Measurements from ENCODE around the gene NPNT. TPM values are rescaled to one million over a fixed set of nuclear protein-coding genes. Genes with fewer than 3 reads are reported as not detected.
"Not testable (repeated sequence)": the region's sequence is repeated elsewhere in the genome, so short reads cannot be mapped to it uniquely, and the experiment has no call there.

The NPNT gene
- total RNA-seq = 10 to 100 TPM in 1 of 4 donors, 1 to 10 TPM in 3; 3.8 to 12.4 (median 6.9) TPM

GRCh38 chr4:105894660-105895582 lies at the start of gene NPNT:
NPNT (plus strand) TSS chr4:105895471; CDS start chr4:105895653, 182 bp downstream.
- 1 to 3% methylated on average over 17 to 20 of the region's 56 CpGs for WGBS, 2 donors
- H3K4me3 ChIP-seq (ENCODE audit: low read depth, poor library complexity, severe bottlenecking) = peak within 1 kb of the TSS; percentile 46
- TF ChIP-seq CTCF (IDR thresholded peaks at IDR 0.05) (no peak), POLR2A (IDR thresholded peaks at IDR 0.05) (no peak)
- no peak for DNase-seq (ENCODE audit: low spot score in 2 of 2)
- intact Hi-C loops (cut with DNase I; ENCODE audit: low total_unique reads) = no loop called here

- intact Hi-C loops (cut with DNase I; ENCODE audit: low total_unique reads) = no loop called here
- WGBS, 2 donors = 71 to 72% methylated on average over 3 of the region's 3 CpGs
- no peak overlapping the region for H3K4me3 ChIP-seq (ENCODE audit: low read depth, poor library complexity, severe bottlenecking)
- no peak for DNase-seq (ENCODE audit: low spot score in 2 of 2)
- no peak for TF ChIP-seq CTCF (IDR thresholded peaks at IDR 0.05)
- no peak for TF ChIP-seq POLR2A (IDR thresholded peaks at IDR 0.05)
These were observed 49.7 kb upstream of the NPNT start for GRCh38 chr4:105845559-105845958.

GRCh38 chr4:105848359-105848758 lies 46.9 kb upstream of the NPNT start:
- intact Hi-C loops (cut with DNase I; ENCODE audit: low total_unique reads); H3K4me3 ChIP-seq (ENCODE audit: low read depth, poor library complexity, severe bottlenecking); DNase-seq (ENCODE audit: low spot score in 2 of 2): not testable (repeated sequence)
- 90 to 92% methylated on average over 6 of the region's 6 CpGs for WGBS, 2 donors

- DNase-seq (ENCODE audit: low spot score in 2 of 2) = no peak
- WGBS, 2 donors = 95 to 98% methylated on average over 3 of the region's 3 CpGs
- no peak overlapping the region for H3K4me3 ChIP-seq (ENCODE audit: low read depth, poor library complexity, severe bottlenecking)
- intact Hi-C loops (cut with DNase I; ENCODE audit: low total_unique reads) = no loop called here
- TF ChIP-seq POLR2A (IDR thresholded peaks at IDR 0.05) (no peak), CTCF (IDR thresholded peaks at IDR 0.05) (no peak)
These were observed 44.1 kb upstream of the NPNT start for GRCh38 chr4:105851196-105851595.

GRCh38 chr4:105852230-105852629 lies 43.0 kb upstream of the NPNT start:
- H3K4me3 ChIP-seq (ENCODE audit: low read depth, poor library complexity, severe bottlenecking); intact Hi-C loops (cut with DNase I; ENCODE audit: low total_unique reads); DNase-seq (ENCODE audit: low spot score in 2 of 2): not testable (repeated sequence)
- WGBS, 2 donors = 98% methylated on average over 2 of the region's 2 CpGs

GRCh38 chr4:105858466-105859040 lies 36.7 kb upstream of the NPNT start:
- 97% methylated on average over 10 of the region's 10 CpGs for WGBS, 2 donors
- no peak for DNase-seq (ENCODE audit: low spot score in 2 of 2)
- TF ChIP-seq CTCF (IDR thresholded peaks at IDR 0.05) (no peak), POLR2A (IDR thresholded peaks at IDR 0.05) (no peak)
- H3K4me3 ChIP-seq (ENCODE audit: low read depth, poor library complexity, severe bottlenecking) = no peak overlapping the region
- intact Hi-C loops (cut with DNase I; ENCODE audit: low total_unique reads) = no loop called here

Data from lower leg skin (tissue), 4 donors.